HUES6 (cell line): ENCODE results near the gene FAAH.

Source experiments
- H3K27ac ChIP-seq: 2 replicates; pipeline ENCODE4 v1.7.0; 2013; ENCODE audit warnings: low read depth, mild to moderate bottlenecking, low read length, inconsistent platforms
- H3K27me3 ChIP-seq: 2 replicates; pipeline ENCODE4 v1.6.1; 2013; ENCODE audit warnings: low read length; ENCODE audit not compliant: control insufficient read depth, insufficient read depth
- H3K36me3 ChIP-seq: 2 replicates; pipeline ENCODE4 v1.6.1; 2013; ENCODE audit warnings: low read length; ENCODE audit not compliant: control insufficient read depth, insufficient read depth
- H3K4me1 ChIP-seq: 2 replicates; pipeline ENCODE4 v1.6.1; 2013; ENCODE audit warnings: low read length; ENCODE audit not compliant: control insufficient read depth, insufficient read depth
- H3K4me3 ChIP-seq: 2 replicates; pipeline ENCODE4 v1.5.1; 2013; ENCODE audit warnings: low read depth, low read length
- H3K9ac ChIP-seq: one replicate; pipeline ENCODE4 v1.6.1; 2013; ENCODE audit warnings: mild to moderate bottlenecking, low read length
- H3K9me3 ChIP-seq: 2 replicates; pipeline ENCODE4 v1.6.1; 2013; ENCODE audit warnings: low read depth, low read length; ENCODE audit not compliant: control insufficient read depth, insufficient read depth

FAAH gene

GRCh38 chr1:46401154-46401913 lies 7.2 kb downstream of the FAAH start:
- H3K4me1 ChIP-seq, result peaks cover 21% of the 10 kb centered on the region
- no peak overlapping the region for H3K27ac ChIP-seq
- no peaks in the 10 kb centered on the region for H3K36me3 ChIP-seq
- no peaks in the 10 kb centered on the region for H3K9me3 ChIP-seq
- no peak overlapping the region for H3K4me3 ChIP-seq
- H3K9ac ChIP-seq, result no peak overlapping the region
- peaks cover 7% of the 10 kb centered on the region for H3K27me3 ChIP-seq

DNA sequence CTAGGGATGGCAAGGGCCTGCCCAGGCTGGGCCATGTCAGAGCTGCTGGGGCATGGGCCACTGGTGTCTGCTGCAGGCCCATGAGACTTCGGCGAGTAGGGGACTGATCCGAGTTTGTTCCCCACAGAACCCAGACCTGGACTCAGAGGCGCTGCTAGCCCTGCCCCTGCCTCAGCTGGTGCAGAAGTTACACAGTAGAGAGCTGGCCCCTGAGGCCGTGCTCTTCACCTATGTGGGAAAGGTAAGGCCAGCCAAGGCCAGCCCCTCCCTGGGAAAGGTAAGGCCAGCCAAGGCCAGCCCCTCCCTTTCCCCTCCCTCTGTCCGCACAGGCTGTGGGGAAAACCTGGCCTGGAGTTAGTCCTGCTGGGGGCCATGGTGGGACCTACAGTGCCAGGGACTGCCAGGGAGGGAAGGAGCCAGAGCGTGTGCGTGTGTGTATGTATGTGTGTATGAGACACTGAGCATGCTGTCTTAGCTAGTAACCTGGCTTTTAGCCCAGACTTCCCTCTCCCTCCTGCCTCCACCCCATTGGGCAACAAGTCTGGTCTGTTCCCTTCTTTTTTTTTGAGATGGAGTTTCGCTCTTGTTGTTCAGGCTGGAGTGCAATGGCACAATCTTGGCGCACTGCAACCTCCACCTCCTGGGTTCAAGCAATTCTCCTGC lies 8.0 kb downstream of the FAAH start:
- H3K4me3 ChIP-seq, result no peak overlapping the region
- peaks cover 4% of the 10 kb centered on the region for H3K27me3 ChIP-seq
- H3K27ac ChIP-seq, result no peak overlapping the region
- H3K9me3 ChIP-seq, result no peaks in the 10 kb centered on the region
- H3K36me3 ChIP-seq, result no peaks in the 10 kb centered on the region
- H3K9ac ChIP-seq, result no peak overlapping the region
- peaks cover 25% of the 10 kb centered on the region for H3K4me1 ChIP-seq

DNA sequence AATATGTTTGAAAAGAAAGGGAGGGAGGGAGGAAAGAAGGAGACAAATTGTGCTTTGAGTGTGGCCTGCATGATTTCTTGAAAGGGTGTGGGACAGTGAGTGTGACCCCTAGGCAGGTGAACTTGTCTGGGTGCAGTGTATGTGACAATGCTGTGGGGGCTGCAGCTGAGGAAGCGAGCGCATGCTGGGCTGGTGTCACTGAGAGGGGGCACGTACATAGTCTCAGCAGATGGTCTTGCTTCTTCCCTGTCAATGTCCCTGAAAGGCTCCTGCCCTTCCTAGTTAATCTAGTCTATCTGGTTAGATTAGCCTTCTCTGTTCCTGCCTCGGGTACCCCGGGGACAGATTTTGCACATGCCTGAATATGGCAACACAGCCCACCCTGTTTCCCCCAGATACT lies 9.8 kb downstream of the FAAH start:
- H3K4me1 ChIP-seq, result peaks cover 32% of the 10 kb centered on the region
- peaks cover 4% of the 10 kb centered on the region for H3K36me3 ChIP-seq
- H3K4me3 ChIP-seq, result no peak overlapping the region
- H3K27ac ChIP-seq, result no peak overlapping the region
- H3K9me3 ChIP-seq, result no peaks in the 10 kb centered on the region
- peaks cover 3% of the 10 kb centered on the region; the same call in 1 of the 2 replicates for H3K27me3 ChIP-seq
- H3K9ac ChIP-seq, result no peak overlapping the region

GRCh38 chr1:46404482-46405196 lies 10.5 kb downstream of the FAAH start:
- no peak overlapping the region for H3K9ac ChIP-seq
- no peak overlapping the region for H3K4me3 ChIP-seq
- peaks cover 4% of the 10 kb centered on the region for H3K36me3 ChIP-seq
- no peak overlapping the region for H3K27ac ChIP-seq
- H3K9me3 ChIP-seq, result no peaks in the 10 kb centered on the region
- H3K27me3 ChIP-seq, result peaks cover 3% of the 10 kb centered on the region; the same call in 1 of the 2 replicates
- peaks cover 32% of the 10 kb centered on the region for H3K4me1 ChIP-seq

GRCh38 chr1:46405197-46405555 lies 11.1 kb downstream of the FAAH start:
- H3K4me3 ChIP-seq, result no peak overlapping the region
- H3K4me1 ChIP-seq, result peaks cover 32% of the 10 kb centered on the region
- H3K9me3 ChIP-seq, result no peaks in the 10 kb centered on the region
- H3K36me3 ChIP-seq, result peaks cover 4% of the 10 kb centered on the region
- H3K9ac ChIP-seq, result no peak overlapping the region
- H3K27me3 ChIP-seq, result peaks cover 1% of the 10 kb centered on the region; the same call in 1 of the 2 replicates
- no peak overlapping the region for H3K27ac ChIP-seq

GRCh38 chr1:46405724-46406123 lies 11.6 kb downstream of the FAAH start:
- Histone ChIP-seq H3K9me3 (no peaks in the 10 kb centered on the region), H3K36me3 (peaks cover 4% of the 10 kb centered on the region), H3K9ac (peak overlapping the region; percentile 14), H3K4me3 (no peak overlapping the region), H3K4me1 (peaks cover 28% of the 10 kb centered on the region), H3K27me3 (no peaks in the 10 kb centered on the region), H3K27ac (no peak overlapping the region)

DNA sequence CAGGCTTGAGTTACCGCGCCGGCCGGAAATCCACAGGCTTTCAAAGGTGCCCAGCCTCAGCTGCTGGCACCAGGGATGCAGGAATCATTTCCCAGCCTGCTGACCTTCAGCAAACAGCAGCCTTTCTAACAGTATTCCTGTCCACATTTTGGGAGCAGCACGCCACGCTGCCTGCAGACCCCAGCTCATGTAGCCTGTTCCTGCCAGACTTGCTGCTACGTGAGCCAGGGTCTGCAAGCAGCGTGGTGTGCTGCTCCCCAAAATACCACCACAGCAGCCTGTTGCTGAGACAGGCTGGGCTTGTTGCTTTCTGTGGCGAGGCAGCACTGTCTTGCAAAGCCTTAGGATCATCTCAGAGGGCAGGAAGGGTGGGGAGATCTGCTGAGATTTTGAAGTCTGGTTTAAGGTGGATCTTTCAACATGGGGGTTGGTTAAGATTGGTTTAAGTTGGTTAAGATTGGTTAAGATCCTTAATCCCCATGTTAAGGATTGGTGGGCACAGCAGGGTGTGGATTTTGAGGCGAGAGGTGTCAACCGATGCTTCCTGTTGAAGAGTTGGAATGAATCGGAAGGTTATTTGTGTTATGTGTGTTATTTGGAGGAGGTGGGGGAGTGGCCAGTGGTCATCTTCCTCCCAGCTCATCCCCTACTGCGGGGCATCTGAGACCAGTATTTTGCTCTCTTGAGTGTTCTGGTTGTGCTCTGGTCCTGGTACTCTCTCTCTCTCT lies 12.9 kb downstream of the FAAH start:
- Histone ChIP-seq H3K4me1 (peaks cover 19% of the 10 kb centered on the region), H3K27ac (no peak overlapping the region), H3K36me3 (peaks cover 4% of the 10 kb centered on the region), H3K4me3 (peak overlapping the region; percentile 21; the same call in 1 of the 2 replicates), H3K27me3 (no peaks in the 10 kb centered on the region), H3K9ac (peak overlapping the region; percentile 3), H3K9me3 (no peaks in the 10 kb centered on the region)

GRCh38 chr1:46407636-46408035 lies 13.5 kb downstream of the FAAH start:
- Histone ChIP-seq H3K4me1 (peaks cover 16% of the 10 kb centered on the region), H3K9ac (no peak overlapping the region), H3K36me3 (peaks cover 4% of the 10 kb centered on the region)

GRCh38 chr1:46408356-46409062 lies 14.4 kb downstream of the FAAH start:
- Histone ChIP-seq H3K4me1 (peaks cover 16% of the 10 kb centered on the region), H3K36me3 (peaks cover 4% of the 10 kb centered on the region), H3K27me3 (no peaks in the 10 kb centered on the region), H3K9me3 (no peaks in the 10 kb centered on the region), H3K9ac (no peak overlapping the region), H3K4me3 (no peak overlapping the region), H3K27ac (no peak overlapping the region)

More at GRCh38 chr1:46407636-46408035, 13.5 kb downstream of the FAAH start:
- no peaks in the 10 kb centered on the region for H3K27me3 ChIP-seq
- H3K27ac ChIP-seq, result no peak overlapping the region
- no peaks in the 10 kb centered on the region for H3K9me3 ChIP-seq
- no peak overlapping the region for H3K4me3 ChIP-seq

- Histone ChIP-seq H3K4me3 (no peak overlapping the region), H3K27me3 (no peaks in the 10 kb centered on the region), H3K4me1 (peaks cover 16% of the 10 kb centered on the region), H3K27ac (no peak overlapping the region), H3K9ac (no peak overlapping the region), H3K9me3 (no peaks in the 10 kb centered on the region), H3K36me3 (peaks cover 4% of the 10 kb centered on the region)
Measured at GRCh38 chr1:46409063-46409372, 14.9 kb downstream of the FAAH start.
